K562 (cell line): ENCODE results near the gene DBP. TPM values are rescaled to one million over a fixed set of nuclear protein-coding genes. Genes with fewer than 3 reads are reported as not detected.

Source experiments
- ETV5 ChIP-seq: sonication (generic); formaldehyde crosslinking; IDR thresholded peaks from 2 replicates; pipeline ENCODE4 v1.4.0; 2020; ENCODE audit warnings: low read depth, mild to moderate bottlenecking, missing genetic modification reagents
- JUND ChIP-seq, 2 experiments: IDR thresholded peaks; 2 replicates in 1 of 2; 3 replicates in 1 of 2; pipeline ENCODE4 v1.6.1; 2011; ENCODE audit warnings: borderline replicate concordance in 2 of 2, low read depth in 2 of 2, low read length in 2 of 2, improper control_type of control experiment in 1 of 2, missing biosample characterization in 1 of 2, missing genetic modification characterization in 1 of 2, missing genetic modification reagents in 1 of 2
- MIER1 ChIP-seq: fragments of 450-650 bp; IDR thresholded peaks from 2 replicates; pipeline ENCODE4 v1.6.1; 2016; ENCODE audit warnings: antibody characterized with exemption, mild to moderate bottlenecking, low read depth
- NR2C2 ChIP-seq, 2 experiments: fragments of 200-800 bp in 1 of 2; sonication (Bioruptor generic) in 1 of 2; sonication (generic) in 1 of 2; formaldehyde crosslinking in 1 of 2; IDR thresholded peaks; 2 replicates each; pipeline versions ENCODE4 v1.6.1 to v1.8.0; 2016 to 2022; ENCODE audit warnings: mild to moderate bottlenecking in 1 of 2, missing compliant biosample characterization in 1 of 2, missing genetic modification characterization in 1 of 2, missing genetic modification reagents in 1 of 2
- RBM25 ChIP-seq: fragments of 200-400 bp; formaldehyde crosslinking; IDR thresholded peaks from 2 replicates; pipeline ENCODE4 v1.6.1; 2018; ENCODE audit warnings: low read length, low read depth, moderate library complexity; ENCODE audit not compliant: severe bottlenecking
- RNF2 ChIP-seq: sonication (generic); IDR thresholded peaks from 2 replicates; pipeline ENCODE4 v1.6.1; 2016
- TBP ChIP-seq: optimal IDR thresholded peaks from 2 replicates; pipeline ENCODE3; 2011; ENCODE audit warnings: low read depth, low read length, improper control_type of control experiment
- TEAD4 ChIP-seq, 2 experiments: sonication (generic) in 1 of 2; formaldehyde crosslinking in 1 of 2; IDR thresholded peaks; 2 replicates each; pipeline versions ENCODE4 v1.6.1 to v1.8.0; 2012 to 2022; ENCODE audit warnings: borderline replicate concordance in 1 of 2, inconsistent platforms in 1 of 2, low read length in 1 of 2, mild to moderate bottlenecking in 1 of 2, missing genetic modification reagents in 1 of 2
- ZNF589 ChIP-seq: fragments of 200-800 bp; sonication (Bioruptor generic); IDR thresholded peaks from 2 replicates; pipeline ENCODE4 v1.6.1; 2016; ENCODE audit warnings: low read depth, missing genetic modification characterization, missing compliant biosample characterization
- polyA plus RNA-seq, 8 experiments: library from polyadenylated mRNA; depleted of rRNA in 4 of 8; stranded (reverse) in 5 of 8; unstranded in 3 of 8; fragments of >200 nt; fragmentation: Nextera tagmentation in 2 of 8; fragmentation: Illumina TruSeq in 1 of 8; extraction: Ambion mirVana in 2 of 8; extraction: Trizol in 1 of 8; gene quantifications; 2 replicates each; pipeline versions ENCODE4 v1.2.1 to v1.2.3, GENCODE V29; 2011 to 2014; ENCODE audit warnings: inconsistent platforms in 1 of 8, missing spikeins in 1 of 8
- total RNA-seq, 7 experiments: library from RNA; depleted of rRNA in 6 of 7; stranded (reverse); fragments of >200 nt in 6 of 7; fragmentation: Illumina TruSeq in 2 of 7; extraction: Trizol in 2 of 7; gene quantifications; 2 replicates each; pipeline versions ENCODE4 v1.2.1 to v1.2.3, GENCODE V29; 2011 to 2021; ENCODE audit warnings: low replicate concordance in 1 of 7
- TF ChIP-seq, protein P1 (sequence below): fragments of 250-450 bp; sonication (Bioruptor Pico); IDR thresholded peaks from 2 replicates; pipeline ENCODE4 v1.9.0; 2021; ENCODE audit warnings: mild to moderate bottlenecking, inconsistent platforms
- TF ChIP-seq, protein P2 (sequence below): fragments of 450-650 bp; IDR thresholded peaks from 2 replicates; pipeline ENCODE4 v1.6.1; 2014; ENCODE audit warnings: low read depth, mild to moderate bottlenecking, moderate library complexity, borderline replicate concordance
- TF ChIP-seq, protein P3 (sequence below), 2 experiments: fragments of 450-650 bp; conservative IDR thresholded peaks; 2 replicates each; pipeline ENCODE4 v1.6.1; 2017; ENCODE audit warnings: mild to moderate bottlenecking in 2 of 2, moderate library complexity in 2 of 2
- TF ChIP-seq, protein P4 (sequence below), 2 experiments: IDR thresholded peaks; 2 replicates each; pipeline ENCODE4 v1.6.1; 2011; ENCODE audit warnings: borderline replicate concordance in 1 of 2, control low read depth in 1 of 2, low read depth in 1 of 2, low read length in 1 of 2, mild to moderate bottlenecking in 1 of 2, mixed read lengths in 1 of 2, moderate library complexity in 1 of 2; ENCODE audit not compliant: insufficient read depth in 1 of 2, insufficient read length in 1 of 2, poor library complexity in 1 of 2, severe bottlenecking in 1 of 2; ENCODE audit errors: extremely low read depth in 1 of 2
- TF ChIP-seq, protein P5 (sequence below), 3 experiments: fragments of 200-800 bp in 1 of 3; sonication (Bioruptor generic) in 1 of 3; sonication (generic) in 1 of 3; formaldehyde crosslinking in 1 of 3; IDR thresholded peaks; 2 replicates each; pipeline versions ENCODE4 v1.6.1 to v1.8.0; 2016 to 2022; ENCODE audit warnings: mild to moderate bottlenecking in 2 of 3, missing compliant biosample characterization in 2 of 3, missing genetic modification characterization in 2 of 3, missing genetic modification reagents in 1 of 3

DBP gene
- total and polyA plus RNA-seq, 9 of the 15 experiments (the other 6 are each of a cell fraction or from before 2014, with no cell fraction given), result 0.25 to 5.5 (median 1.8) TPM

DNA sequence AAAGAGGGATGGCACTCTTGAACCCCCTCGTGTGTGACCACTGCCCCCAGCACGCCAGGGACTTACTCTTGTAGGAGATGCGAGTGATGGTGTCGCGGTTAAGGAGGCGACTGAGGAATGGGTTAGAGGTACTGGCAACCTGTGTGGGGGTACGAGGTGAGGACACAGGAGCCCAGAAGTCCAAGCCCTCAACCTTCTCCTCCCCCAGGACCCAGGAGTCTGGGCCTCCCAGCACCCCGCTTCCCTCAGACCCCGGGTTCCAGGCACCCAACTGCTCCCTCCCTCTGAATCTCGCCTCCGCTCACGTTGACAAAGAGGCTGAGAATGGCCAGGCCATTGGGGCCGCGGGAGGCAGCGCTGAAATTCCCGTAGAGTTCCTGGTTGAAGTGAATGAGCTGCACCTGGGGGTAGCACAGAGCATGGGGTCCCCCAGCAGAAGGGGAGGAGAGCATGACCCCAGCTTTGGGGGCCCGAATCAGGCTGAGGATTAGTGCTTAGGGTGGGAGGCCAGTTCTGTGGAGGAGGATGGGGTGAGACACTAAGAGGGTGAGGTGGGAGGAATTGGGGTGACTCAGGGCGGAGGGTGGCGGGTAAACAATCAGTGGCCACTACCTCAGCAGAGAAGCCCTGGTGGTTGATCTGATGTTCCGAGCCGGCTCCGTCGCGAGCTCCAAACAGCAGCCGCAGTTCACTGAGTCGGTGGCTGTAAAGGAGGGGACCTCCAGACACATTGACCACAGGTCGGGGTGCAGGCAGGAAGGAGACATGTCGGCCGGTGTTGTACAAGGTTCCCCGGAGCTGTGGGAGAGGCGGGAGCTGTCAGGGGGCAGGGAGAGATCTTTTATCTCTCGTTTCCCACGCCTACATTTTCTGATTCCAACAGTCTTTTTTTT, 2.5 kb upstream of the DBP start (continued):
- TF ChIP-seq, protein P1, sequence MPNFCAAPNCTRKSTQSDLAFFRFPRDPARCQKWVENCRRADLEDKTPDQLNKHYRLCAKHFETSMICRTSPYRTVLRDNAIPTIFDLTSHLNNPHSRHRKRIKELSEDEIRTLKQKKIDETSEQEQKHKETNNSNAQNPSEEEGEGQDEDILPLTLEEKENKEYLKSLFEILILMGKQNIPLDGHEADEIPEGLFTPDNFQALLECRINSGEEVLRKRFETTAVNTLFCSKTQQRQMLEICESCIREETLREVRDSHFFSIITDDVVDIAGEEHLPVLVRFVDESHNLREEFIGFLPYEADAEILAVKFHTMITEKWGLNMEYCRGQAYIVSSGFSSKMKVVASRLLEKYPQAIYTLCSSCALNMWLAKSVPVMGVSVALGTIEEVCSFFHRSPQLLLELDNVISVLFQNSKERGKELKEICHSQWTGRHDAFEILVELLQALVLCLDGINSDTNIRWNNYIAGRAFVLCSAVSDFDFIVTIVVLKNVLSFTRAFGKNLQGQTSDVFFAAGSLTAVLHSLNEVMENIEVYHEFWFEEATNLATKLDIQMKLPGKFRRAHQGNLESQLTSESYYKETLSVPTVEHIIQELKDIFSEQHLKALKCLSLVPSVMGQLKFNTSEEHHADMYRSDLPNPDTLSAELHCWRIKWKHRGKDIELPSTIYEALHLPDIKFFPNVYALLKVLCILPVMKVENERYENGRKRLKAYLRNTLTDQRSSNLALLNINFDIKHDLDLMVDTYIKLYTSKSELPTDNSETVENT (CRISPR knock-in tag), result no peak
- TF ChIP-seq RBM25, result no peak
- TF ChIP-seq, protein P2, sequence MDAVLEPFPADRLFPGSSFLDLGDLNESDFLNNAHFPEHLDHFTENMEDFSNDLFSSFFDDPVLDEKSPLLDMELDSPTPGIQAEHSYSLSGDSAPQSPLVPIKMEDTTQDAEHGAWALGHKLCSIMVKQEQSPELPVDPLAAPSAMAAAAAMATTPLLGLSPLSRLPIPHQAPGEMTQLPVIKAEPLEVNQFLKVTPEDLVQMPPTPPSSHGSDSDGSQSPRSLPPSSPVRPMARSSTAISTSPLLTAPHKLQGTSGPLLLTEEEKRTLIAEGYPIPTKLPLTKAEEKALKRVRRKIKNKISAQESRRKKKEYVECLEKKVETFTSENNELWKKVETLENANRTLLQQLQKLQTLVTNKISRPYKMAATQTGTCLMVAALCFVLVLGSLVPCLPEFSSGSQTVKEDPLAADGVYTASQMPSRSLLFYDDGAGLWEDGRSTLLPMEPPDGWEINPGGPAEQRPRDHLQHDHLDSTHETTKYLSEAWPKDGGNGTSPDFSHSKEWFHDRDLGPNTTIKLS, result 0 out of 2 replicates have a peak, but pooled peaks have one; percentile 25
- TF ChIP-seq NR2C2 (CRISPR knock-in tag; IDR thresholded peaks at IDR 0.05), result no peak
- peak; percentile 68 for TF ChIP-seq NR2C2 (tag; IDR thresholded peaks at IDR 0.05)
- no peak for TF ChIP-seq TBP
- TF ChIP-seq JUND (IDR thresholded peaks at IDR 0.05; ENCODE audit: borderline replicate concordance, low read depth, low read length), result no peak
- TF ChIP-seq JUND (tag; IDR thresholded peaks at IDR 0.05; ENCODE audit: borderline replicate concordance, low read depth, low read length), result peak; percentile 10; the same call in 1 of the 3 replicates
- 0 out of 2 replicates have a peak, but pooled peaks have one; percentile 25 for TF ChIP-seq RNF2
- no peak for TF ChIP-seq TEAD4 (IDR thresholded peaks at IDR 0.05; ENCODE audit: low read length)
- no peak for TF ChIP-seq TEAD4 (CRISPR knock-in tag; IDR thresholded peaks at IDR 0.05; ENCODE audit: borderline replicate concordance)
- TF ChIP-seq, protein P3, sequence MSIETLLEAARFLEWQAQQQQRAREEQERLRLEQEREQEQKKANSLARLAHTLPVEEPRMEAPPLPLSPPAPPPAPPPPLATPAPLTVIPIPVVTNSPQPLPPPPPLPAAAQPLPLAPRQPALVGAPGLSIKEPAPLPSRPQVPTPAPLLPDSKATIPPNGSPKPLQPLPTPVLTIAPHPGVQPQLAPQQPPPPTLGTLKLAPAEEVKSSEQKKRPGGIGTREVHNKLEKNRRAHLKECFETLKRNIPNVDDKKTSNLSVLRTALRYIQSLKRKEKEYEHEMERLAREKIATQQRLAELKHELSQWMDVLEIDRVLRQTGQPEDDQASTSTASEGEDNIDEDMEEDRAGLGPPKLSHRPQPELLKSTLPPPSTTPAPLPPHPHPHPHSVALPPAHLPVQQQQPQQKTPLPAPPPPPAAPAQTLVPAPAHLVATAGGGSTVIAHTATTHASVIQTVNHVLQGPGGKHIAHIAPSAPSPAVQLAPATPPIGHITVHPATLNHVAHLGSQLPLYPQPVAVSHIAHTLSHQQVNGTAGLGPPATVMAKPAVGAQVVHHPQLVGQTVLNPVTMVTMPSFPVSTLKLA (conservative IDR thresholded peaks at IDR 0.05), result peak in 1 of 2 experiments; percentile 67; a peak in 2 of 4 replicates
- TF ChIP-seq ZNF589 (CRISPR knock-in tag), result peak; percentile 36; the same call in 1 of the 2 replicates
- 0 out of 2 replicates have a peak, but pooled peaks have one; percentile 9 for TF ChIP-seq MIER1
- TF ChIP-seq, protein P4, sequence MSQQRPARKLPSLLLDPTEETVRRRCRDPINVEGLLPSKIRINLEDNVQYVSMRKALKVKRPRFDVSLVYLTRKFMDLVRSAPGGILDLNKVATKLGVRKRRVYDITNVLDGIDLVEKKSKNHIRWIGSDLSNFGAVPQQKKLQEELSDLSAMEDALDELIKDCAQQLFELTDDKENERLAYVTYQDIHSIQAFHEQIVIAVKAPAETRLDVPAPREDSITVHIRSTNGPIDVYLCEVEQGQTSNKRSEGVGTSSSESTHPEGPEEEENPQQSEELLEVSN (IDR thresholded peaks at IDR 0.05; ENCODE audit: borderline replicate concordance in 1 of 2, extremely low read depth in 1 of 2, insufficient read depth in 1 of 2, insufficient read length in 1 of 2, low read depth in 1 of 2, low read length in 1 of 2, poor library complexity in 1 of 2, severe bottlenecking in 1 of 2), result peak; percentile 10 to 12
- TF ChIP-seq, protein P5, sequence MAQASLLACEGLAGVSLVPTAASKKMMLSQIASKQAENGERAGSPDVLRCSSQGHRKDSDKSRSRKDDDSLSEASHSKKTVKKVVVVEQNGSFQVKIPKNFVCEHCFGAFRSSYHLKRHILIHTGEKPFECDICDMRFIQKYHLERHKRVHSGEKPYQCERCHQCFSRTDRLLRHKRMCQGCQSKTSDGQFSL (CRISPR knock-in tag; IDR thresholded peaks at IDR 0.05), result peak; percentile 17; the same call in 1 of the 2 replicates
- TF ChIP-seq, protein P5 (tag; IDR thresholded peaks at IDR 0.05), result no peak
- TF ChIP-seq ETV5 (CRISPR knock-in tag), result no peak
